Hematopoietic multipotent progenitor cell treated with erythropoietin and hydrocortisone succinate and interleukin-3 and kit ligand, for 17 days (in vitro differentiated cells): ENCODE results near the gene AMFR.

Experiments used
- DNase-seq: peaks from one replicate; pipeline ENCODE4 v3.0.0-alpha.2; 2015; ENCODE audit warnings: low spot score

AMFR gene

DNA sequence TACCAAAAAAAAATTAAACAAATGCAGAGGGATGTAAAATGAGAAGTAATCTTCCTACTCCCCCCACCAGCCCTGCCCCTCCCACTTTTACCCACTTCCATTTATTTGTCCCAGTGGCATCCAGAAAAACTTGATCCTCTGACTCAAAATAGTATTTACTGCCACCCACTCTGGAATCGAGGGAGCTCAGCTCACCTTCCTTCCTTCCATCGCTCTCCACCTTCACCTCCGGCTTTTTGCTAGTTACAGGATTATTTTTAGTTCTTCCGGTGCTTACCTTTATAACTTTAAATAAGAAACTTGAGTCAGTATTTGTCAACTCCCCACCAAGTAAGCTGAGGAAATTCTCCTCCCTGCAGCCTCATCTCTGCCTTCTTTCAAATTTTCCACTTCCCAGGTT is 94.9 kb downstream of the AMFR start:
- no peak for DNase-seq

DNA sequence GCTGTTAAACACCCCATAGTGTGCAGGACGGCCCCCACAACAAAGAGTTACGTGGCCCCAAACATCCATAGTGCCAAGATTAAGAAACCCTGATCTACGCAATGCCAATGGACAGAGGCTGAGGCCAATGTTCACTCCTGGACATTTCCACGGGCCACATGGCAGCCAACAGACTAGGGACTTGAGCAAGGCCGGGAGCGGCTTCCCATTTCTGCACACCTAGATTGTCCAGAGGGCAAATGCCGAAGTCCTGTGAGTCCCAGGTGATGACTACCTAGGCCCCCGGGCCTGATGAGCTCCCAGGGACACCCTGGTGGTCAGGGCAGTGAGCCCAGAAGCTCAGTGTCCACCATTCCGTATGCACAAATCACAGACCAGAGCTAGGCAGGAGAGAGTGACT is 95.5 kb downstream of the AMFR start:
- no peak for DNase-seq

DNA sequence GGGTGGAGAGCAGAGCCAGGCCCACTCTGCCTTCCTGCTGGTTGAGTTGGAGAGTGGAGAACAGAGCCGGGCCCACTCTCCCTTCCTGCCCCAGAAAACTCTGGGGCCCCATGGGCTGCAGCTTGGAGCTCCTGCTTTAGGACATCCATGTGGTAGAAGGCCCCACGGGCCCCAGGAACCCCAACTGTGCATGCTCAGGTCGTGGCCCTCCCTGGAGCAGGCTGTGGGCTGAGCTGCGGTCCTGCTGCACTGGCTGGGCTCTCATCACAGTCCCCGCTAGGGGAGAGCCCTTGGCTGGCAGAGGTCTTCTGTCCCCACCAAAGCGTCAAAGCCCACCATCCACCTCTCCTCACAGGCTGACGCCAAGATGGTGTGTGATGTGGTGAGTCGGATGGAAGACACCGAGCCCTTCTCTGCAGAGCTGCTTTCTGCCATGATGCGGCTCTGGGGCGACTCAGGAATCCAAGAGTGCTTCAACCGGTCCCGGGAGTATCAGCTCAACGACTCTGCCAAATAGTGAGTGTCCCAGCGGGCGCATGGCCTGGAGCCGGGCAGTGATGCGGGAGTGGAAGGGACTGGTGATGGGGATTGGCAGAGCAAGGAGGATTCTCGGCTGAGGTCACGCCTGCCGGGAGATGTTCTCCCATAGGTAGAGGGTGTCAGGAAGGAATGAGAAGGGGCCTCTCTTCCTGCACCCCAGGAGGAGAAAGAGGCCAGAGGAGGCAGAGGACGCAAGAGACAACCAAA is 96.9 kb downstream of the AMFR start:
- DNase-seq, result no peak

DNA sequence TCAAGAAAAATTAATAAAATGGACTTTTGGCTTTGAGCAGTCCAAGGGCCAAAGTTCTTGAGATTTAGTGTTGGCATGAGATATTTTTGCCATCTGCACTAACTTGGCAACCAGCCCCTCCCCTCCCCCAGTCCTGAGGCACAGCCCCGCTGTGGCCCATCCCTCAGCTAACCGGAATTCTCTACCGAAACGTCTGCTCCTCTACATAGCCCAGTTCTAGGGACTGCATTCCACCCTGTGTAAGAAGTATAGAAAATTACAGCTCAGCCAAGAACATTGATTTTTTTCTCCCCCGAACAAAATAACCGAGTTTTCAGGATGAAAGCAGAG is 97.5 kb downstream of the AMFR start:
- no peak for DNase-seq

DNA sequence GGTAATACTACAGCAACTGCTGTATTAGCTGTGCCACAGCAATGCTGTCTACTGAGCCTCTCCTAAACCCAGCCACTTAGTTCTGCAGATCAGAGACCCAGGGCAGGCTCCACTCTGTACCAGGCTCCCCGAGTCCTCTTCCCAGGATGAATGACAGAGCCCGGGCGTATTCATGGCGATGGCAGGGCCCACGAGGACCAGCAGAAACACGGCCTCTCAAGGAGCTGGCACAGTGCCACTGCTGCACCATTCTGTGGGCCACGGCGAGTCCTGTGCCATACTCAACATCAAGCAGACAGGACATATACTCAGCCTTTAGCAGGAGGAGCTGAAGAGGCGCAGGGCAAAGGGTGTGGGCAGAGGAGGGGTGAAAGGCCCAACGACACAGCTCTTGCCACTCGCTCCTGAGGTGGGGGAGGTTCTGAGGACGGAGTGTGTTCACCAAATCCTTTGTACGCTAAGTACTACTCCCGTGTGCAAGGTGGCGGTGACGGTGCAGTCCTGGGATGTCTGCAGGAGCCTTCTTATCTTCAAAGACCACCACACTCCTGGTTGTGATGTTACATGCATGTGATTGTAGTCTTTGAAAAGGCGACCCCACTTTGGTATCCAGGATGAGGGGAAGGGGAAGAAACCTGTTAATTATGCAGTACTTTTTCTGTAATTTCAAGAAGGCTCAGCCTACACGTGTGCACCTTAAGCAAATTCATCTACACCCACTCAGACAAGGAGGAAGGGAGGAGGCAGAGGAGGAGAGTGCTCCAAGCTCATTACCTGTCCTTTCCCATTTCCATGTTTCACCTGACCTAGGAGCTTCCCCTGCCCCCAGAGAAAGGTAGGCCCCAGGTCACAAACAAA is 98.0 kb downstream of the AMFR start:
- no peak for DNase-seq

DNA sequence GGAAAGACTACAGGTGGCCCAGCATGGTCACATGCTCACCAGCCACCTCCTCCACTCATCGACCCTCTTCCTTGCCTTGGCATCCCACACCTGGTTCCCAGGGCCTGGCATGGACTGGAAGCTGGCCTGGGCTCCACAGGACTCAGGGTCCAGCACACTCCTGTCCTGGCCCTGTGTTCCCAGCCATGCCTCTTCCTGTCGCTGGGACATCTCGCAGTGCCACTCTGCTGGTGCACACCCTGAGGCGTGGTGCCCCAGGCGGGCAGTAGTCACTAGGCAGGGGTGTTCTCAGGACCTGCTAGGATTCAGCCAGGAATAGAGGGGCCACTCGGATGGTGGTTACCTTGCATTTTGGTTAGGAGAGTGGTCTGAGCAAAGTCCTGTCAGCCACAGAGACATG is 99.4 kb downstream of the AMFR start:
- DNase-seq, result no peak

DNA sequence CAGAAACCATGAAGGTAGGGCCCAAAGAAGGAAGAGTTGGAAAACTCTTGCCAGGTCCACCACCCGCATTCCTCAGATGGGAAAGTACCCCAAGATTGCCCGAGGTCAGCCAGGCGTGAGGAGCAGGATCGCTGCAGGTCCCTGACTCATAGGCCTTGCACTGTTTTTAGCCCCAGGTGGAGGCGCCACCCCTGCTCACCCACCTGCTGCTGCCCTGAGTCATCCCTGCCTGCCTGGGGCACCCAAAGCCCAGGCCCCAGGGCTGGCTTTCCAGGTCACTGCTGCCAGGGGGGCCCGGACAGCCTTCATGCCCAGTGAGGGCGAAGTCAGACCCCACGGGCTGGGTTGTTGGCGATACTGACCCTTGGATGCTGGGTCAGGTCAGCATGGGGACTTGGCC is 100.9 kb downstream of the AMFR start:
- no peak for DNase-seq

DNA sequence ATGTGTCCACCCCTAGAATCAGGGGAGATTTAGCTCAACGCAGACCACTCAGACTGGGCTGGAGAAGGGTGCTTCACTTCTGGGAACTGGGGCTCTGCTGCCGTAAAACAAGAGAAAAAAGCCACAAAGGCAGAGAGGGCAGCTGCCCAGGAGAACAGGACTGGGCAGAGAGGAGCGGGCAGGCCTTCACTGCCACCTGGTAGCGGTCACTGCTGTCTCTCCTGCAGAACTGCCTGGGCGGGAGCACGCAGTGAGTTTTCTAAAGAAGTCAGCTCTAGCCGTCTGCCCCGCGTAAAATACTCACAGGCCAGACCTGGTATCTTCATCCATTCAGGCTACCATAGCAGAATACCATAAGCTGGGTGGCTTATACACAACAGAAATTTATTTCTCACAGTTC is 103.8 kb downstream of the AMFR start:
- DNase-seq, result no peak

DNA sequence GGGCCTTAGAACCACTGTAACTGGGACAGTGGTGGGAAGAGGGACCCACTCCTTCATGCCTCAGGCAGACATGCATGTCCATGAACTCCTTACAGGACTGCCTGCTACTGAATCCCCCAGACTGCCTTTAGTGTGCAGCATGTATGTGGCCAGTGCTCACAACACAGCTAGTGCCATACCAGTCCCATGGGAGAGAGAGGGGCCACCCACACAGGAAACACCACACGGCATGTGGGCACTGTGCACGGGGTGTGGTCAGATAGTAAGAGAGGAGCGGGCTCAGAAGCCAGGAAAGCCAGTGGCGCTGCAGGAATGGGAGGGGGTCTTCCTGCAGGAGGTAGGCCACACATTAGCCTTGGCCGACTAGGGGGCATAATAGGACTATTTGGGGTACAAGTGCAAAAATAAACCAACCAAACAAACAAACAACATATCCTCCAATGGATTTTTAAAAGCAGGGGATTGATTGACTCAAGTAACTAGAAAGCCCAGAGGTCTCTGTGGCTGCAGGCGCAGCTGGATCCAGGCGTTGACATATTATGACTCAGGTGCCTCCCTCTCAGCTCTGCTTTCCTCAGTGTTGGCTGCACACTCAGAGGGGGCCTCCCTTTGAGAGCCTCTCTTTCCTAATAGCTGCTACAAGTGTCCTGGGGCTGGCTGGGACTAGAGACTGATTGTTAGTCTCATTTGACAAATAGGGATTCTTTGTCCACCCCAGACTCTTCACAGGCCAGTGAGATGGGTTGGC is 104.4 kb downstream of the AMFR start:
- DNase-seq, result peak; percentile 25

DNA sequence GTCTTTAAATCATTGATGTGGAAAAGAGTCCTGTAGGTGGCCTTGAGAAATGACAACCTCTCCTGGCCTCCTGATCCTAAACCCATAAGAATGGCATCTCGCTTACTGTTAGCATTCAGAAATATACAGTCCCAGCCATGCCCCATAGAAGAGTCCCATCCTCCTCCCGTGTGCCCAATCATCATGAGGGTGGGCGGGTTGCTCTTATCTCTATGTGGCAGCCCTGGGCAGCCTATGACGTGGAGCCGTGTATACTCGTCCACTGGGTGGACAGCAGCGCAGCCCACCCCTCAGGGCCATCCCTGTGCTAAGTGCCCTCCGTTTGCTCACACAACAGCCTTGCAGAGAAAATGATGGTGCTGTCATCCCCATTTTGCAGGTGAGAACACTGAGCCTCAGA is 105.3 kb downstream of the AMFR start:
- DNase-seq, result peak; percentile 66

DNA sequence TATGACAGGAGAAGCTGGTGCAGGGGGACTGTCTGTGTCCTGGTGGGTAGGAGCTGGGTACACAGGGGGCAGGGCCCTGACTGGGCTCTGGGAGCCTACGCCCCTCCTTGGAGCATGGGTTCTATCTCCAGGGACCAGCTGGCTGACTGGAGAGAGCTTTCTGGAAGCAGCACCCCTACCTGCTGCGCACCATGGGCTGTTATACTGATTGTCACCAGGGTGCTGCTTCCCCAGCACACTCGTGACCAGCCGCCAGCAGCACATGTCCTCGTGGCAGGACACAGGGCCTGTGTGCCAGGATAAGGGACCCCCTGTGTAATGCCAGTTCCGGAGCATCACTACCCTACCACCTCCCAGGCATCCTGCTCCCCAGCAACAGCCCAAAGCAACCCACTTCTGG is 106.0 kb downstream of the AMFR start:
- DNase-seq, result peak; percentile 69

DNA sequence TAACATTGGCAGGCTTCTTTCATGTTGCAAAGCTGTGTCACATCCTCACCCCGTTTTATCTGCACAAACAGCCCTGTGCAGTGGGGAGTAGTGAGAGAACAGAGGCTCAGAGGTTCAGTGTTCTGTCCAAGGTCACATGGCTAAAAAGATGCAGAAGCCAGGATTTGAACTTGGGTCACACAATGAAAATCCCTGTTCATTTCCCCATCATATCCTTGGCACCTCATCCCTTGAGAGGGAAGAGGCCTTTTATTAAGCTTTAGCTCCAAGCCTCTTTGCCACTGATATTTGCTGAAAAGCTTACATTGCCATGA is 106.6 kb downstream of the AMFR start:
- peak; percentile 56 for DNase-seq

DNA sequence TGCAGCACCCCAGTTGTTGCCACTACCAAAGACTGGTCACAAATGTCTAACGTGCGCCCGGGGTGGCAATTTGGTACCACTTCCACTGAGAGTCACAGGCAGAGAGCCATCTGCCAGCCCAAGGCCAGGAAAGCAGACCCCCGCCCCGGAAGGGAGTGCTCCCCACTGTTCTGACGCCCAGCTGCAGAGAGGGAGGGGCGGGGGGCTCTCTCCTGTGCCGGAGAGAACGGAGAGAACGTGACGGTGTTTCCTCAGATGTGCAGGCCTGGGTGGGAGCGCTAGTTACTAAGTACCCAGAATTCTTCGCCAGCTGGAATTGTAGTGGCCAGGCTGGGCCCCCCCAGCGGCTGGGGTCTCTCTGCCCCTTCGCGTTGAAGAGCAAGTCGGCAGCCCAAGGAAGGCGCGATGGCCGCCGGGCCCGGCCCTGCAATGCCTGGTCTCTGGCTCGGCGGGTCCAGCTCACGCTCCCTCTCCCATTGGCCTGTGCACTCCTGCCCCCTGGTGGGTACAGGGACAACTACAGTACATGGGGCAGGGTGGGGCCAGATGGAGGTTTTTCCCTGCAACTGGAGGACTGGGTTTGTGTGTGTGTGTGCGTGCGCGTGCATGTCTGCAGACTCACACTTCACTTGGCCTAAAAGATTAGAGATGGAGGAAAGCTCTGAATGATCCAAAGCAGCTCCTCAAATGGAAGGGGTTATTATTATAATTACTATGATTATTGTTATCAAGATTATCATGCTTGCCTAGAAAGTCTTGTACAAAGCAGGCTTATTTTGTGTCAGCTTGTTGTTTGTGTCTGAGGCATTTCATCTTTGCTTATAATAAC is 107.1 kb downstream of the AMFR start:
- DNase-seq, result peak; percentile 84

DNA sequence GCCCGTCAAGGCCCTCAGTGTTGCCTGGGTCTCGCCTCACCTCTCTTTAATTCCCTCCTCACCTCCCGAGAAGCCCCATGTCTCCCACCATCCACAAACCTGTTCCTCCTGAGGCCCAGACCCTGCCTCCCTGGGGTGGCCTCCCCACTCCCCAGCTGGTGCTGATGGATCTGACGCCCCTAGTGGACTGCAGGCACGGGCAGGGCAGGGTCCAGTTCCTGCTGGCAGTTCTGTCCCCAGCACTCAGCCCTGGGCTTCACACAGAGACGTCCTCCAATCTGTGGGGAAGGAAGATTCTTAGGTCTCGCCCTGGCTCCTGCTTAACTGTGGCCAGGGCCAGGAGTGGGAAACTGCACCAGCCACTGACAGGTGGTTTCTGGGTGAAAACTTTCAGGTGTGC is 108.8 kb downstream of the AMFR start:
- DNase-seq, result no peak

DNA sequence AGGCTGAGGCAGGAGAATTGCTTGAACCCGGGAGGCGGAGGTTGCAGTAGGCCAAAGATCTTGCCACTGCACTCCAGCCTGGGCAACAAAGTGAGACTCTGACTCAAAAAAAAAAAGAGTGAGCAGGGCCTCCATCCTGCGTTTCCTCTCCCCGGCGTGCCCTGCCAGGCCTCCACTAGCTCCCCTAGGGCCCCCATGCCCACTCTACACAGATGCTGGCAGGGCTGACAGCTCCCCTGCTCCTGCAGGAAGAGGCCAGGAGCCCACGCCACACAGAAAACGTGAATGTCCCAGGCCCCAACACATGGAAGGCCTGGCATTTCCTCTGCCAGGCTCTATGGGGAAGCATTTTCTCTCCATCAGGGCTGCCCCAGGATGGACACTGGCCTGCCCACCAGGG is 109.4 kb downstream of the AMFR start:
- DNase-seq, result no peak

DNA sequence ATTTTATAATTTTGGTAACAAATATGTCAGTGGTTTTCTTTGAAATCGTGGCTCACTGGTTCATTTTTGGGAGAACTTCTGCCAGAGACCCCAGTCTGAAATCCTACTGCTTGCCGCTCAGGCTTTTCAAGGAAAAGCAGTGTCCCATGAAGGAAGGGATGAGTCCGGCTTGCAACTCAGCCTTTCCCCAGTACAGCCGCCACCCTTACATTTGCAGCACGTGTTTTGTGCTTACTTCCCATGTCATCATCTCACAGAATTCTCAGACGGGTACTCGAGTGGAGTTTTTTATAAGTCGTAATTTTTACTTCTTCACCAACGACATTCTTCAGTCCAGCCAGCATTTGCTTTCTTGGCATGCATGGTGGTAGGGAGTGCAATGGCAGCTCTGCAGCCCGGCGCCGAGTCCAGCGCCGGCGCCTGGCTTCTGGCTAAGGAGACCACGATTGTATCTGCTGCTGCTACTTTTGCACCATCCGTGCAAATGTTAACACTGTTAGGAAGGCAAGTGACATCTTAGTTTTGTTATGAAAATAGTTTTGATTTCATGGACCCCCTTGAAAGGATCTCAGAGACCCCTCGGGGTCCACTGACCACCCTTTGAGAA is 111.0 kb downstream of the AMFR start:
- DNase-seq, result no peak

DNA sequence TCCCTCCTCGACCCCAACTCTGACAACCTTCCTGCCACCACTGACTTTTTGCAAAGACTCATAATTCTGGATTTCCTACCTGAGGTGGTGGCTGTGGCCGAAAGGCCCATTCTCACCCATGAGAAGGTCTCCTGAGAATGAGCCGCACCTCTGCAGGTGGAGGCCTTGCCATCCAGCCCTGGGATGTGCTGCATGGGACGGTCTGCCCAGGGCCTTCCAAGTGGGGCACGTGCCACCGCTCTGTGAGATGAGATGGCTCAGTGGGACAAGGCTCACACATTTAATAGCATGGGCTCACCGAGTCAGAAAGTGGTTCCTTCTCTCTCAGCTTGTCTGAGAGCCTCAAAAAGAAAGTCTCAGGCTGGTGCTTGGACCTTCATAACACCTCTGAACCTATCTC is 112.8 kb downstream of the AMFR start:
- no peak for DNase-seq

DNA sequence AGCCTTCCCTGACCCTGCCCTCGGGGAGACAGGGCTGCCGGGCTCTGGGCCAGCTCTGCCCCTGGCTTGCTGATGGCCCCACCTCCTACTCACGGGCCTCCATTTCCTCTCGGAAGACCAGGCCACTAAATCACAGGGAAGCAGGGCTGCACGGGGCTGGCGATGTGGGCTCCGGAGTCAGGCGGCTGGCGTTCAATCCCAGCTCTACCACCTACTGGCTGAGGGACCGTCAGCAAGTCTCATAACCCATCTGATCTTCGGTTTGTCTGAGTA is 113.4 kb downstream of the AMFR start:
- DNase-seq, result no peak
